WTC11 (cell line): ENCODE results near the gene C1orf159. TPM values are rescaled to one million over a fixed set of nuclear protein-coding genes. Genes with fewer than 3 reads are reported as not detected.
A peak's percentile ranks its signal among the peaks of the same experiment; 100 is the strongest.

ENCODE experiments used
- ATAC-seq: fragments of 200-7000 bp; cut with Tn5 transposase; 2 replicates; pipeline ENCODE4 v1.10.0; 2021; ENCODE audit warnings: mild to moderate bottlenecking, moderate library complexity
- CTCF ChIA-PET: fragments of 300-600 bp; sonication (Branson Sonifier 250); formaldehyde crosslinking; loops from one replicate; lab custom pipeline; 2021; ENCODE audit warnings: antibody characterized with exemption; lab: Charles Lee
- POLR2A ChIA-PET: fragments of 350-600 bp; sonication (Branson Sonifier 250); formaldehyde crosslinking; loops from one replicate; lab custom pipeline; 2021; ENCODE audit warnings: antibody characterized with exemption; lab: Charles Lee
- DNase-seq: peaks from one replicate; pipeline ENCODE4 v3.0.0; 2021; ENCODE audit warnings: low spot score
- H3K27ac Mint-ChIP-seq: 2 replicates; pipeline ENCODE4 v1.8.0; 2021; ENCODE audit warnings: mixed read lengths
- H3K27me3 Mint-ChIP-seq: 2 replicates; pipeline ENCODE4 v1.8.0; 2021; ENCODE audit warnings: low read depth, mild to moderate bottlenecking, moderate library complexity, mixed read lengths
- H3K36me3 Mint-ChIP-seq: 2 replicates; pipeline ENCODE4 v1.8.0; 2021; ENCODE audit warnings: mixed read lengths
- H3K4me1 Mint-ChIP-seq: 2 replicates; pipeline ENCODE4 v1.8.0; 2022; ENCODE audit warnings: mixed read lengths
- H3K4me3 Mint-ChIP-seq: 2 replicates; pipeline ENCODE4 v1.8.0; 2021; ENCODE audit warnings: mild to moderate bottlenecking, moderate library complexity, mixed read lengths
- H3K9me3 Mint-ChIP-seq: 2 replicates; pipeline ENCODE4 v1.8.0; 2021; ENCODE audit warnings: mixed read lengths
- AR ChIP-seq: fragments of 250-450 bp; sonication (Bioruptor Pico); IDR thresholded peaks from 2 replicates; pipeline ENCODE4 v1.9.0; 2021; ENCODE audit warnings: mild to moderate bottlenecking
- ATF1 ChIP-seq: sonication (generic); formaldehyde crosslinking; IDR thresholded peaks from 2 replicates; pipeline ENCODE4 v1.8.1; 2023; ENCODE audit warnings: mild to moderate bottlenecking, moderate library complexity, missing genetic modification reagents
- CREM ChIP-seq: sonication (generic); formaldehyde crosslinking; IDR thresholded peaks from 2 replicates; pipeline ENCODE4 v1.8.1; 2022; ENCODE audit warnings: mild to moderate bottlenecking, missing genetic modification reagents, moderate library complexity
- GRHL2 ChIP-seq: fragments of 250-450 bp; sonication (Bioruptor Pico); IDR thresholded peaks from 2 replicates; pipeline ENCODE4 v1.8.0; 2022; ENCODE audit warnings: mild to moderate bottlenecking, moderate library complexity; ENCODE audit not compliant: insufficient replicate concordance, severe bottlenecking
- HMGA2 ChIP-seq: fragments of 250-450 bp; sonication (Bioruptor Pico); IDR thresholded peaks from 2 replicates; pipeline ENCODE4 v1.4.0; 2021; ENCODE audit warnings: mild to moderate bottlenecking, moderate library complexity
- JAZF1 ChIP-seq: fragments of 250-450 bp; sonication (Bioruptor Pico); IDR thresholded peaks from 2 replicates; pipeline ENCODE4 v1.9.0; 2021; ENCODE audit warnings: moderate library complexity, mild to moderate bottlenecking, inconsistent platforms
- MAX ChIP-seq: sonication (generic); formaldehyde crosslinking; IDR thresholded peaks from 2 replicates; pipeline ENCODE4 v1.8.0; 2022; ENCODE audit warnings: mild to moderate bottlenecking, missing genetic modification reagents
- MXD4 ChIP-seq: fragments of 250-450 bp; sonication (Bioruptor Pico); IDR thresholded peaks from 2 replicates; pipeline ENCODE4 v1.8.0; 2021; ENCODE audit warnings: mild to moderate bottlenecking, moderate library complexity, borderline replicate concordance
- NR2C2 ChIP-seq: sonication (generic); formaldehyde crosslinking; IDR thresholded peaks from 2 replicates; pipeline ENCODE4 v1.8.0; 2022; ENCODE audit warnings: mild to moderate bottlenecking, missing genetic modification reagents
- NR3C1 ChIP-seq: sonication (generic); formaldehyde crosslinking; conservative IDR thresholded peaks from 2 replicates; pipeline ENCODE4 v1.8.1; 2023; ENCODE audit warnings: low read depth, mild to moderate bottlenecking, missing genetic modification reagents
- OVOL2 ChIP-seq: fragments of 250-450 bp; sonication (Bioruptor Pico); IDR thresholded peaks from 2 replicates; pipeline ENCODE4 v1.9.0; 2021; ENCODE audit warnings: mild to moderate bottlenecking, borderline replicate concordance
- PREB ChIP-seq: sonication (generic); formaldehyde crosslinking; IDR thresholded peaks from 2 replicates; pipeline ENCODE4 v1.8.1; 2022; ENCODE audit warnings: mild to moderate bottlenecking, missing genetic modification reagents, moderate library complexity, borderline replicate concordance
- RORB ChIP-seq: fragments of 250-450 bp; sonication (Bioruptor Pico); IDR thresholded peaks from 2 replicates; pipeline ENCODE4 v1.9.0; 2021; ENCODE audit warnings: mild to moderate bottlenecking
- SMAD3 ChIP-seq: sonication (generic); formaldehyde crosslinking; IDR thresholded peaks from 2 replicates; pipeline ENCODE4 v1.8.0; 2022; ENCODE audit warnings: missing genetic modification reagents, mild to moderate bottlenecking, borderline replicate concordance
- SP1 ChIP-seq: sonication (generic); formaldehyde crosslinking; conservative IDR thresholded peaks from 2 replicates; pipeline ENCODE4 v1.8.1; 2022; ENCODE audit warnings: missing genetic modification reagents
- ZNF232 ChIP-seq: sonication (generic); formaldehyde crosslinking; IDR thresholded peaks from 2 replicates; pipeline ENCODE4 v1.8.0; 2022; ENCODE audit warnings: mild to moderate bottlenecking, missing genetic modification reagents
- ZNF263 ChIP-seq: sonication (generic); formaldehyde crosslinking; IDR thresholded peaks from 2 replicates; pipeline ENCODE4 v1.8.1; 2022; ENCODE audit warnings: low read depth, mild to moderate bottlenecking, moderate library complexity, missing genetic modification reagents
- ZSCAN18 ChIP-seq: fragments of 250-450 bp; sonication (Bioruptor Pico); IDR thresholded peaks from 2 replicates; pipeline ENCODE4 v2.1.2; 2022; ENCODE audit warnings: mild to moderate bottlenecking, moderate library complexity
- total RNA-seq: library from RNA; stranded (reverse); gene quantifications from 3 replicates; pipeline ENCODE4 v1.2.3, GENCODE V29; 2021
- TF ChIP-seq, protein P1 (sequence below): sonication (generic); formaldehyde crosslinking; conservative IDR thresholded peaks from 2 replicates; pipeline ENCODE4 v1.8.1; 2022; ENCODE audit warnings: mild to moderate bottlenecking, missing genetic modification reagents
- TF ChIP-seq, protein P2 (sequence below): sonication (generic); formaldehyde crosslinking; IDR thresholded peaks from 2 replicates; pipeline ENCODE4 v1.8.0; 2023; ENCODE audit warnings: missing genetic modification reagents
- TF ChIP-seq, protein P3 (sequence below): fragments of 200-600 bp; IDR thresholded peaks from 2 replicates; pipeline ENCODE4 v1.8.0; 2022; ENCODE audit warnings: antibody characterized with exemption
- TF ChIP-seq, protein P4 (sequence below): sonication (generic); formaldehyde crosslinking; IDR thresholded peaks from 2 replicates; pipeline ENCODE4 v1.8.1; 2023; ENCODE audit warnings: mild to moderate bottlenecking, missing genetic modification reagents

The C1orf159 gene
- total RNA-seq, 1 experiment from 2014 or later = 17.8 TPM

DNA sequence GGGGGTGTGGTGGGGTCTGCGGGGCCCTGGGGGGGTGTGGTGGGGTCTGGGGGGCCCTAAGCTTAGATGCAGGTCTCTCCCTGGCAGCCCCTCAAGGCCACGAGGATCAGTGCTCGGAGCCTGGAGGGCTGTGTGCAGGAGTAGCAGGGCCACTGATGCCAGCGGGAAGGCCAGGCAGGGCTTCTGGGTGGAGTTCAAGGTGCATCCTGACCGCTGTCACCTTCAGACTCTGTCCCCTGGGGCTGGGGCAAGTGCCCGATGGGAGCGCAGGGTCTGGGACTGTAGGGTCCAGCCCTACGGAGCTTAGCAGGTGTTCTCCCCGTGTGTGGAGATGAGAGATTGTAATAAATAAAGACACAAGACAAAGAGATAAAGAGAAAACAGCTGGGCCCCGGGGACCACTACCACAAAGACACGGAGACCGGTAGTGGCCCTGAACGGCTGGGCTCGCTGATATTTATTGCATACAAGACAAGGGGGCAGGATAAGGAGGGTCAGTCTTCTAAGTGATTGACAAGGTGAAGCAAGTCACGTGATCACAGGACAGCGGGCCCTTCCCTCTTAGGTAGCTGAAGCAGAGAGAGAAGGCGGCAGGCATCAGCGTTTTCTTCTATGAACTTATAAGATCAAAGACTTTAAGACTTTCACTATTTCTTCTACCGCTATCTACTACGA is 50.5 kb downstream of the C1orf159 start (continued):
- TF ChIP-seq, protein P1, sequence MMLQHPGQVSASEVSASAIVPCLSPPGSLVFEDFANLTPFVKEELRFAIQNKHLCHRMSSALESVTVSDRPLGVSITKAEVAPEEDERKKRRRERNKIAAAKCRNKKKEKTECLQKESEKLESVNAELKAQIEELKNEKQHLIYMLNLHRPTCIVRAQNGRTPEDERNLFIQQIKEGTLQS (CRISPR knock-in tag) = no peak
- no peak for TF ChIP-seq MXD4 (CRISPR knock-in tag)
- TF ChIP-seq PREB (CRISPR knock-in tag) = no peak
- TF ChIP-seq, protein P2, sequence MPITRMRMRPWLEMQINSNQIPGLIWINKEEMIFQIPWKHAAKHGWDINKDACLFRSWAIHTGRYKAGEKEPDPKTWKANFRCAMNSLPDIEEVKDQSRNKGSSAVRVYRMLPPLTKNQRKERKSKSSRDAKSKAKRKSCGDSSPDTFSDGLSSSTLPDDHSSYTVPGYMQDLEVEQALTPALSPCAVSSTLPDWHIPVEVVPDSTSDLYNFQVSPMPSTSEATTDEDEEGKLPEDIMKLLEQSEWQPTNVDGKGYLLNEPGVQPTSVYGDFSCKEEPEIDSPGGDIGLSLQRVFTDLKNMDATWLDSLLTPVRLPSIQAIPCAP (CRISPR knock-in tag) = no peak
- TF ChIP-seq ATF1 (CRISPR knock-in tag) = no peak
- TF ChIP-seq AR (CRISPR knock-in tag) = no peak
- TF ChIP-seq GRHL2 (CRISPR knock-in tag) = no peak
- TF ChIP-seq HMGA2 (CRISPR knock-in tag) = no peak
- TF ChIP-seq CREM (CRISPR knock-in tag) = no peak
- no peak for TF ChIP-seq ZNF232 (CRISPR knock-in tag)
- no peak for TF ChIP-seq JAZF1
- no peak for TF ChIP-seq MAX (CRISPR knock-in tag)
- no peak for TF ChIP-seq SMAD3
- no peak for TF ChIP-seq SP1 (CRISPR knock-in tag)

DNA sequence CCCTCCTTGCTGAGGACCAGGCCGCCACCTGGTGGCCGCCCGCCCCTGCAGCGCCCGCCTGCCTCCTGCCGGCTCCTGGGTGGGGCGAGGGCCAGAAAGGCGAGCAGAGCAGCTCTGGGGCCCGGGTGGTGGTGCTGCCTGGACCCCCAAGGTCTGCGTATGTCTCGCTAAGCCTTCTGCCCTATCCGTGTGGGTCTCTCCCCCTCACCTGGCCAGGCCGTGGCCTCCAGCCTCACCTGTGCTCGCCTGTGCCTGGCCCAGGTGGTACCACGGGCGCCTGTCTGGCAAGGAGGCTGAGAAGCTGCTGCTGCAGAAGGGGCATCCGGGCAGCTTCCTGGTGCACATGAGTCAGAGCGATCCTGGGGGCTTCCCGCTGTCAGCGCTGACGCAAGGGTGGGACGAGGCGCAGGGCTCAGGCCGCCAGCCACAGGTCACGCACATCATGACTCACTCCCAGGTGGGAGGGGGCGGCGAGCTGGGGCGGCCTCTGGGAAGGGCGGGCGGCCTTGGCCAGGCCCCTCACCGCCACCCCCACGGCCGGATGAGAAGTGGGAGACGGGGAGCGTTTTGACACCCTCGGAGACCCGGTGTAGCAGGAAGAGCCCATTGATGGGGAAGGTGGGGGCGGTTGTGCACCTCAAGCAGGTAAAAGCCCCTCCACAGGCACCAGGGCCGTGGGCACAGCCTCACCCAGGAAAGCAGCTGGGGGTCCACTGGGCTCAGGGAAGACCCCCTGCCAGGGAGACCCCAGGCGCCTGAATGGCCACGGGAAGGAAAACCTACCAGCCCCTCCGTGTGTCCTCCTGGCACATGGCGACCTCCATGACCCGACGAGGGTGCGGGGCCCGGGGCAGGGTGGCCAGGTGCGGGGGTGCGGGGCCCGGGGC is 51.7 kb downstream of the C1orf159 start:
- H3K27me3 Mint-ChIP-seq = peaks cover 30% of the 10 kb centered on the region
- no peak overlapping the region for H3K27ac Mint-ChIP-seq
- H3K4me3 Mint-ChIP-seq = no peak overlapping the region
- ChIA-PET CTCF (interaction anchor here (0.6 to 3.4 kb wide), 39 partner anchors 8 to 362 kb away, joined by 3 to 77 read pairs (median 5); partner anchors contain the start of genes ISG15, KLHL17, PERM1 and PLEKHN1), POLR2A (interaction anchor here (0.6 kb wide), 1 partner anchor 74 kb away, joined by 3 read pairs; no protein-coding TSS in a partner anchor)
- peak; percentile 49 for ATAC-seq
- H3K4me1 Mint-ChIP-seq = peaks cover 5% of the 10 kb centered on the region; the same call in 1 of the 2 replicates
- peak; percentile 79 for DNase-seq
- no peaks in the 10 kb centered on the region for H3K9me3 Mint-ChIP-seq
- H3K36me3 Mint-ChIP-seq = no peaks in the 10 kb centered on the region
- no peak for TF ChIP-seq ZNF263 (CRISPR knock-in tag)
- TF ChIP-seq OVOL2 (CRISPR knock-in tag) = no peak
- TF ChIP-seq SMAD3 = no peak
- TF ChIP-seq NR3C1 (CRISPR knock-in tag) = no peak
- TF ChIP-seq ZSCAN18 = no peak
- TF ChIP-seq NR2C2 (CRISPR knock-in tag) = no peak
- TF ChIP-seq, protein P3, sequence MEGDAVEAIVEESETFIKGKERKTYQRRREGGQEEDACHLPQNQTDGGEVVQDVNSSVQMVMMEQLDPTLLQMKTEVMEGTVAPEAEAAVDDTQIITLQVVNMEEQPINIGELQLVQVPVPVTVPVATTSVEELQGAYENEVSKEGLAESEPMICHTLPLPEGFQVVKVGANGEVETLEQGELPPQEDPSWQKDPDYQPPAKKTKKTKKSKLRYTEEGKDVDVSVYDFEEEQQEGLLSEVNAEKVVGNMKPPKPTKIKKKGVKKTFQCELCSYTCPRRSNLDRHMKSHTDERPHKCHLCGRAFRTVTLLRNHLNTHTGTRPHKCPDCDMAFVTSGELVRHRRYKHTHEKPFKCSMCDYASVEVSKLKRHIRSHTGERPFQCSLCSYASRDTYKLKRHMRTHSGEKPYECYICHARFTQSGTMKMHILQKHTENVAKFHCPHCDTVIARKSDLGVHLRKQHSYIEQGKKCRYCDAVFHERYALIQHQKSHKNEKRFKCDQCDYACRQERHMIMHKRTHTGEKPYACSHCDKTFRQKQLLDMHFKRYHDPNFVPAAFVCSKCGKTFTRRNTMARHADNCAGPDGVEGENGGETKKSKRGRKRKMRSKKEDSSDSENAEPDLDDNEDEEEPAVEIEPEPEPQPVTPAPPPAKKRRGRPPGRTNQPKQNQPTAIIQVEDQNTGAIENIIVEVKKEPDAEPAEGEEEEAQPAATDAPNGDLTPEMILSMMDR = peak; percentile 68
- 0 out of 2 replicates have a peak, but pooled peaks have one; percentile 22 for TF ChIP-seq MAX (CRISPR knock-in tag)
- no peak for TF ChIP-seq MXD4 (CRISPR knock-in tag)
- no peak for TF ChIP-seq RORB (CRISPR knock-in tag)
- TF ChIP-seq, protein P4, sequence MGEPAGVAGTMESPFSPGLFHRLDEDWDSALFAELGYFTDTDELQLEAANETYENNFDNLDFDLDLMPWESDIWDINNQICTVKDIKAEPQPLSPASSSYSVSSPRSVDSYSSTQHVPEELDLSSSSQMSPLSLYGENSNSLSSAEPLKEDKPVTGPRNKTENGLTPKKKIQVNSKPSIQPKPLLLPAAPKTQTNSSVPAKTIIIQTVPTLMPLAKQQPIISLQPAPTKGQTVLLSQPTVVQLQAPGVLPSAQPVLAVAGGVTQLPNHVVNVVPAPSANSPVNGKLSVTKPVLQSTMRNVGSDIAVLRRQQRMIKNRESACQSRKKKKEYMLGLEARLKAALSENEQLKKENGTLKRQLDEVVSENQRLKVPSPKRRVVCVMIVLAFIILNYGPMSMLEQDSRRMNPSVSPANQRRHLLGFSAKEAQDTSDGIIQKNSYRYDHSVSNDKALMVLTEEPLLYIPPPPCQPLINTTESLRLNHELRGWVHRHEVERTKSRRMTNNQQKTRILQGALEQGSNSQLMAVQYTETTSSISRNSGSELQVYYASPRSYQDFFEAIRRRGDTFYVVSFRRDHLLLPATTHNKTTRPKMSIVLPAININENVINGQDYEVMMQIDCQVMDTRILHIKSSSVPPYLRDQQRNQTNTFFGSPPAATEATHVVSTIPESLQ = no peak
